A549 (cell line): ENCODE data around the gene ARSK. TPM values are rescaled to one million over a fixed set of nuclear protein-coding genes. Genes with fewer than 3 reads are reported as not detected.

Experiments used
- ATAC-seq, 2 experiments: fragments of 200-7000 bp in 1 of 2; fragments of >200 bp in 1 of 2; cut with Nextera tagmentation in 1 of 2; cut with Tn5 transposase in 1 of 2; 3 replicates each; pipeline versions ENCODE4 v1.8.0 to v1.9.1; 2018 to 2020; ENCODE audit warnings: mild to moderate bottlenecking in 1 of 2, moderate library complexity in 1 of 2
- CTCF ChIA-PET: fragments of 300-600 bp; sonication (Branson Sonifier 250); formaldehyde crosslinking; extraction: SDS; loops from one replicate; lab custom pipeline; 2021; ENCODE audit warnings: antibody characterized with exemption, inconsistent platforms; lab: Yijun Ruan, JAX
- POLR2A ChIA-PET: fragments of 350-600 bp; formaldehyde crosslinking; extraction: SDS; loops from one replicate; lab custom pipeline; 2021; ENCODE audit warnings: antibody characterized with exemption, inconsistent platforms; lab: Yijun Ruan, JAX
- DNase-seq, 2 experiments: peaks; one replicate each; pipeline versions ENCODE4 v3.0.0 to v3.0.0-alpha.2; 2011 to 2016; ENCODE audit warnings: low read depth in 1 of 2, low spot score in 1 of 2
- FAIRE-seq: peaks from 2 replicates; lab custom pipeline; 2011; peaks lifted over from hg19 to GRCh38; lab: Jason Lieb, UNC
- H3K27ac ChIP-seq, 2 experiments: fragments of >200 bp; sonication (Bioruptor Twin); formaldehyde crosslinking; 3 replicates each; pipeline ENCODE4 v1.5.1; 2016 to 2017
- H3K4me1 ChIP-seq: fragments of >200 bp; sonication (Bioruptor Twin); formaldehyde crosslinking; 3 replicates; pipeline ENCODE4 v1.6.1; 2016
- H3K4me2 ChIP-seq: fragments of >200 bp; sonication (Bioruptor Twin); formaldehyde crosslinking; 3 replicates; pipeline ENCODE4 v1.6.1; 2016
- H3K4me3 ChIP-seq: fragments of >200 bp; sonication (Bioruptor Twin); formaldehyde crosslinking; 3 replicates; pipeline ENCODE4 v1.5.1; 2016
- H3K9me3 ChIP-seq: fragments of >200 bp; sonication (Bioruptor Twin); formaldehyde crosslinking; 3 replicates; pipeline ENCODE4 v1.6.1; 2016
- CBX2 ChIP-seq: fragments of 200-600 bp; sonication (generic); IDR thresholded peaks from 2 replicates; pipeline ENCODE4 v1.6.1; 2016; ENCODE audit warnings: low read depth, mild to moderate bottlenecking, borderline replicate concordance
- CEBPB ChIP-seq, 2 experiments: fragments of >200 bp in 1 of 2; sonication (Bioruptor Twin) in 1 of 2; formaldehyde crosslinking in 1 of 2; IDR thresholded peaks; 2 replicates each; pipeline ENCODE4 v1.6.1; 2012 to 2016
- CHD4 ChIP-seq: fragments of 200-600 bp; sonication (generic); IDR thresholded peaks from 2 replicates; pipeline ENCODE4 v1.6.1; 2016; ENCODE audit warnings: antibody characterized with exemption, mild to moderate bottlenecking, borderline replicate concordance
- E2F6 ChIP-seq: IDR thresholded peaks from 2 replicates; pipeline ENCODE4 v1.6.1; 2012; ENCODE audit warnings: low read depth, borderline replicate concordance
- EP300 ChIP-seq, 2 experiments: fragments of >200 bp; sonication (Bioruptor Twin); formaldehyde crosslinking; IDR thresholded peaks; 2 replicates in 1 of 2; 3 replicates in 1 of 2; pipeline ENCODE4 v1.6.1; 2016 to 2017
- FOXS1 ChIP-seq: fragments of 250-450 bp; sonication (Bioruptor Pico); IDR thresholded peaks from 2 replicates; pipeline ENCODE4 v1.5.0; 2020; ENCODE audit warnings: mild to moderate bottlenecking, moderate library complexity
- HDAC2 ChIP-seq: fragments of 200-600 bp; sonication (generic); IDR thresholded peaks from 2 replicates; pipeline ENCODE4 v1.6.1; 2016
- HOXA7 ChIP-seq: fragments of 250-450 bp; sonication (Bioruptor Pico); IDR thresholded peaks from 2 replicates; pipeline ENCODE4 v1.5.0; 2020; ENCODE audit warnings: mild to moderate bottlenecking, moderate library complexity
- HOXB13 ChIP-seq: fragments of 250-450 bp; sonication (Bioruptor Pico); IDR thresholded peaks from 2 replicates; pipeline ENCODE4 v1.5.0; 2020; ENCODE audit warnings: low read depth, mild to moderate bottlenecking, moderate library complexity
- HOXB5 ChIP-seq: fragments of 250-450 bp; sonication (Bioruptor Pico); IDR thresholded peaks from 2 replicates; pipeline ENCODE4 v1.5.0; 2020; ENCODE audit warnings: mild to moderate bottlenecking, moderate library complexity
- MAX ChIP-seq: IDR thresholded peaks from 2 replicates; pipeline ENCODE4 v1.6.1; 2012
- MYC ChIP-seq: IDR thresholded peaks from 2 replicates; pipeline ENCODE4 v1.6.1; 2012; ENCODE audit warnings: mild to moderate bottlenecking, inconsistent platforms, low read length, improper control_type of control experiment, borderline replicate concordance
- NR3C1 ChIP-seq: fragments of >200 bp; sonication (Bioruptor Twin); formaldehyde crosslinking; IDR thresholded peaks from 3 replicates; pipeline ENCODE4 v1.6.1; 2017
- RARB ChIP-seq: fragments of 250-450 bp; sonication (Bioruptor Pico); IDR thresholded peaks from 2 replicates; pipeline ENCODE4 v1.8.0; 2021; ENCODE audit warnings: mild to moderate bottlenecking, moderate library complexity
- RCOR1 ChIP-seq: fragments of 150-350 bp; IDR thresholded peaks from 2 replicates; pipeline ENCODE4 v1.6.1; 2014; ENCODE audit warnings: antibody characterized with exemption, low read length, low read depth
- SREBF2 ChIP-seq: fragments of 450-650 bp; IDR thresholded peaks from 2 replicates; pipeline ENCODE4 v1.6.1; 2014; ENCODE audit warnings: mild to moderate bottlenecking, moderate library complexity
- ZC3H11A ChIP-seq: fragments of 450-650 bp; IDR thresholded peaks from 2 replicates; pipeline ENCODE4 v1.6.1; 2014; ENCODE audit warnings: antibody characterized with exemption, mild to moderate bottlenecking
- ZNF302 ChIP-seq: fragments of 250-450 bp; sonication (Bioruptor Pico); IDR thresholded peaks from 2 replicates; pipeline ENCODE4 v1.9.0; 2021; ENCODE audit warnings: inconsistent platforms, mild to moderate bottlenecking, moderate library complexity
- ZSCAN20 ChIP-seq: fragments of 250-450 bp; sonication (Bioruptor Pico); IDR thresholded peaks from 2 replicates; pipeline ENCODE4 v1.8.0; 2022; ENCODE audit warnings: mild to moderate bottlenecking, moderate library complexity
- WGBS: methylation state at CpG from one replicate; pipeline ENCODE4 v1.1.6; 2017; ENCODE audit errors: missing lambda C conversion rate; 5-methylcytosine and 5-hydroxymethylcytosine counted together
- polyA plus RNA-seq, 4 experiments: library from polyadenylated mRNA; depleted of rRNA in 3 of 4; stranded (reverse); fragments of >200 nt; fragmentation: RNase III in 1 of 4; extraction: RNeasy Plus Mini Kit Qiagen cat#74134 plus additional on column Dnase treatment in 1 of 4; gene quantifications; 2 replicates in 3 of 4; 3 replicates in 1 of 4; pipeline ENCODE4 v1.2.3, GENCODE V29; 2011 to 2017
- TF ChIP-seq, protein P1 (sequence below): fragments of 200-600 bp; sonication (generic); IDR thresholded peaks from 2 replicates; pipeline ENCODE4 v1.6.1; 2016; ENCODE audit warnings: antibody characterized with exemption, mild to moderate bottlenecking, moderate library complexity
- TF ChIP-seq, protein P2 (sequence below): fragments of >200 bp; sonication (Bioruptor Twin); formaldehyde crosslinking; IDR thresholded peaks from 3 replicates; pipeline ENCODE4 v1.5.1; 2016

The ARSK gene
- polyA plus RNA-seq, 2 of the 4 experiments (the other 2 are of a cell fraction), result 7.0 to 14.0 TPM

DNA sequence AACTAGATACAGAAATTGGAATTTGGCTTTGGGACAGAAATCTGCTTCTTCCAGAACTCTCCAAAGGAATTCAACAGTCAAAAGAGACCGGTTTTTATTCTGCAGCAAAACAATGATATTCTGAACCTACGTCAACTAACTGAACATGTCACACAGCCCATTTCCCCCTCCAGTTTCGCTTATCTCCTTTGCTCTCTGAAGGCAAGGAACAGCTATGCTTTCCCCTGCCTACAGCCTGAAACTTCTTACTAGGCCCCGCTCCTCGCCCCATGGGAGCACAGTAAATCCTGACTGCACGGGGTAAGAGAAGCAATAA is 612 bp upstream of the ARSK start:
- TF ChIP-seq MAX (no peak), HOXB13 (CRISPR knock-in tag) (no peak), HOXB5 (CRISPR knock-in tag) (no peak), RARB (CRISPR knock-in tag) (no peak), HOXA7 (CRISPR knock-in tag) (no peak), CHD4 (no peak), RCOR1 (no peak), NR3C1 (no peak), EP300 (IDR thresholded peaks at IDR 0.05) (no peak), FOXS1 (CRISPR knock-in tag) (no peak), ZNF302 (CRISPR knock-in tag) (no peak), SREBF2 (no peak), MYC (no peak), ZC3H11A (no peak), ZSCAN20 (CRISPR knock-in tag) (no peak)
- TF ChIP-seq, protein P1, sequence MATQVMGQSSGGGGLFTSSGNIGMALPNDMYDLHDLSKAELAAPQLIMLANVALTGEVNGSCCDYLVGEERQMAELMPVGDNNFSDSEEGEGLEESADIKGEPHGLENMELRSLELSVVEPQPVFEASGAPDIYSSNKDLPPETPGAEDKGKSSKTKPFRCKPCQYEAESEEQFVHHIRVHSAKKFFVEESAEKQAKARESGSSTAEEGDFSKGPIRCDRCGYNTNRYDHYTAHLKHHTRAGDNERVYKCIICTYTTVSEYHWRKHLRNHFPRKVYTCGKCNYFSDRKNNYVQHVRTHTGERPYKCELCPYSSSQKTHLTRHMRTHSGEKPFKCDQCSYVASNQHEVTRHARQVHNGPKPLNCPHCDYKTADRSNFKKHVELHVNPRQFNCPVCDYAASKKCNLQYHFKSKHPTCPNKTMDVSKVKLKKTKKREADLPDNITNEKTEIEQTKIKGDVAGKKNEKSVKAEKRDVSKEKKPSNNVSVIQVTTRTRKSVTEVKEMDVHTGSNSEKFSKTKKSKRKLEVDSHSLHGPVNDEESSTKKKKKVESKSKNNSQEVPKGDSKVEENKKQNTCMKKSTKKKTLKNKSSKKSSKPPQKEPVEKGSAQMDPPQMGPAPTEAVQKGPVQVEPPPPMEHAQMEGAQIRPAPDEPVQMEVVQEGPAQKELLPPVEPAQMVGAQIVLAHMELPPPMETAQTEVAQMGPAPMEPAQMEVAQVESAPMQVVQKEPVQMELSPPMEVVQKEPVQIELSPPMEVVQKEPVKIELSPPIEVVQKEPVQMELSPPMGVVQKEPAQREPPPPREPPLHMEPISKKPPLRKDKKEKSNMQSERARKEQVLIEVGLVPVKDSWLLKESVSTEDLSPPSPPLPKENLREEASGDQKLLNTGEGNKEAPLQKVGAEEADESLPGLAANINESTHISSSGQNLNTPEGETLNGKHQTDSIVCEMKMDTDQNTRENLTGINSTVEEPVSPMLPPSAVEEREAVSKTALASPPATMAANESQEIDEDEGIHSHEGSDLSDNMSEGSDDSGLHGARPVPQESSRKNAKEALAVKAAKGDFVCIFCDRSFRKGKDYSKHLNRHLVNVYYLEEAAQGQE, result no peak
- TF ChIP-seq, protein P2, sequence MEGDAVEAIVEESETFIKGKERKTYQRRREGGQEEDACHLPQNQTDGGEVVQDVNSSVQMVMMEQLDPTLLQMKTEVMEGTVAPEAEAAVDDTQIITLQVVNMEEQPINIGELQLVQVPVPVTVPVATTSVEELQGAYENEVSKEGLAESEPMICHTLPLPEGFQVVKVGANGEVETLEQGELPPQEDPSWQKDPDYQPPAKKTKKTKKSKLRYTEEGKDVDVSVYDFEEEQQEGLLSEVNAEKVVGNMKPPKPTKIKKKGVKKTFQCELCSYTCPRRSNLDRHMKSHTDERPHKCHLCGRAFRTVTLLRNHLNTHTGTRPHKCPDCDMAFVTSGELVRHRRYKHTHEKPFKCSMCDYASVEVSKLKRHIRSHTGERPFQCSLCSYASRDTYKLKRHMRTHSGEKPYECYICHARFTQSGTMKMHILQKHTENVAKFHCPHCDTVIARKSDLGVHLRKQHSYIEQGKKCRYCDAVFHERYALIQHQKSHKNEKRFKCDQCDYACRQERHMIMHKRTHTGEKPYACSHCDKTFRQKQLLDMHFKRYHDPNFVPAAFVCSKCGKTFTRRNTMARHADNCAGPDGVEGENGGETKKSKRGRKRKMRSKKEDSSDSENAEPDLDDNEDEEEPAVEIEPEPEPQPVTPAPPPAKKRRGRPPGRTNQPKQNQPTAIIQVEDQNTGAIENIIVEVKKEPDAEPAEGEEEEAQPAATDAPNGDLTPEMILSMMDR, result no peak
- Histone ChIP-seq H3K4me2 (peak overlapping the region; percentile 82), H3K4me3 (peak overlapping the region; percentile 68), H3K4me1 (peaks cover 13% of the 10 kb centered on the region), H3K9me3 (no peaks in the 10 kb centered on the region), H3K27ac (peak overlapping the region; percentile 82 to 87)
- WGBS, result 1% methylated on average over 6 of the region's 6 CpGs
- no peak for DNase-seq
- CTCF ChIA-PET, result interaction anchor here (0.6 to 0.8 kb wide), 2 partner anchors 10 to 69 kb away, joined by 3 to 4 read pairs; no protein-coding TSS in a partner anchor
- POLR2A ChIA-PET, result interaction anchor here (1.0 to 1.3 kb wide), 3 partner anchors 10 to 92 kb away, joined by 5 to 7 read pairs (median 5); partner anchors contain the start of gene RFESD
- ATAC-seq, result peak; percentile 60 to 65
- no peak for FAIRE-seq

DNA sequence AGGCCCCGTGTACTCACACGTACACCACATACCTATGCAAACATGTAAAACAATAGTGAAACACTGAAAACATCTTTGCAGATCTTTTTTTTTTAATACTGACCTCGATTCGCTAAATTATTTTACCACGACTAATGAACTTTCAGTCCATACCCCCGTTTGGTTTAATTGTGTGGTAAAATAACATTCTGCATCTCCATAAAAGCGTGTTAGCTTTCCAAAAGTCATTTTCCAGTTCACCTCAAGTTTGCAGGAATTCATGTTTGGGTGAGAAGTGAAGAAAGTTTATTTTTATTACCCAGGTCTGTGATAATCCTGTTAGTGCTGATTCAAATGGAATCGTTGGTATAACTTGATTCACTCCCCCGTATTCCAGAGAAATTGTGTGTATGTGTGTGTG is 652 bp downstream of the ARSK start:
- Histone ChIP-seq H3K4me2 (peak overlapping the region; percentile 72), H3K27ac (peak overlapping the region; percentile 82 to 87), H3K4me3 (peak overlapping the region; percentile 68), H3K4me1 (peaks cover 13% of the 10 kb centered on the region), H3K9me3 (no peaks in the 10 kb centered on the region)
- WGBS, result 1% methylated on average over 9 of the region's 9 CpGs
- CTCF ChIA-PET, result no interaction called here
- FAIRE-seq, result no peak
- ATAC-seq, result no peak
- POLR2A ChIA-PET, result interaction anchor here (0.6 to 1.3 kb wide), 4 partner anchors 9 to 91 kb away, joined by 5 to 7 read pairs (median 5); partner anchors contain the start of gene RFESD
- TF ChIP-seq HOXB5 (CRISPR knock-in tag), result no peak
- no peak for TF ChIP-seq NR3C1
- no peak for TF ChIP-seq CEBPB (IDR thresholded peaks at IDR 0.05)
- TF ChIP-seq MAX, result no peak; the same call in 1 of the 2 replicates
- TF ChIP-seq HDAC2, result no peak
- no peak for TF ChIP-seq E2F6
- no peak for TF ChIP-seq CBX2
- TF ChIP-seq, protein P2, result no peak
- TF ChIP-seq ZNF302 (CRISPR knock-in tag), result no peak
- DNase-seq, result no peak
